GM12891 (cell line): Measurements from ENCODE around the gene SNX20.

ENCODE experiments used
- POLR2A ChIP-seq: IDR thresholded peaks from 2 replicates; pipeline ENCODE4 v1.6.1; 2011; ENCODE audit warnings: low read depth, low read length, control low read depth
- POLR2AphosphoS5 ChIP-seq: IDR thresholded peaks from 2 replicates; pipeline ENCODE4 v1.6.1; 2011; ENCODE audit warnings: low read depth, low read length, control low read depth
- SPI1 ChIP-seq: IDR thresholded peaks from 2 replicates; pipeline ENCODE4 v1.6.1; 2011; ENCODE audit warnings: low read depth, low read length, control low read depth

DNA sequence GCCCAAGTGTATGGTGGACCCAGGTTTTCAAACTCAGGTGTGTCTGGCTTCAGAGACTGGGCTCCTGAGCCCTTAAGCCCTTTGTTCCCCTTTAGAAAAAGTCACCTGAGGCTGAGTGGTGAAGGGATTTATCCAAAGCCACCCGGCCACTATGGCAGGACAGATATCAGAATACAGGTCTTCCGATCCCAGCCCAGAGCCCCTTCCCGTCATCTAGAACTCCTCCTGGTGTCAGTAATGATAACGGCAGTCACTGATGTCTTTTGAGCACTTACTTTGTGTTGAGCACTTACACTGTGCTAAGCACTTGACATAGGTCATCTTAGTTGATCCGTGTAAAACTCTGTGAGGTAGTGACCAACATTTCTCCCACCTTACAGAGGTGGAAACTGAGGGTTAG lies 28.9 kb upstream of the SNX20 start:
- TF ChIP-seq POLR2AphosphoS5 = no peak
- no peak for TF ChIP-seq POLR2A
- no peak for TF ChIP-seq SPI1
